Type B pancreatic cell (in vitro differentiated cells): ENCODE results near the gene ZNF296. TPM values are rescaled to one million over a fixed set of nuclear protein-coding genes. Genes with fewer than 3 reads are reported as not detected.

ENCODE experiments used
- DNase-seq: peaks from one replicate; pipeline ENCODE4 v3.0.0; 2021; ENCODE audit warnings: mixed read lengths; ENCODE audit not compliant: unreplicated experiment; ENCODE audit errors: extremely low spot score
- H3K27ac Mint-ChIP-seq: 2 replicates; pipeline ENCODE4 v1.8.0; 2021; ENCODE audit warnings: mild to moderate bottlenecking, mixed read lengths
- H3K27me3 Mint-ChIP-seq: 2 replicates; pipeline ENCODE4 v1.8.0; 2021; ENCODE audit warnings: mixed read lengths
- H3K36me3 Mint-ChIP-seq: 2 replicates; pipeline ENCODE4 v1.8.0; 2021; ENCODE audit warnings: mixed read lengths
- H3K4me1 Mint-ChIP-seq: one replicate; pipeline ENCODE4 v1.8.0; 2021; ENCODE audit warnings: mixed read lengths; ENCODE audit not compliant: unreplicated experiment
- H3K4me3 Mint-ChIP-seq: 2 replicates; pipeline ENCODE4 v1.8.0; 2021; ENCODE audit warnings: mild to moderate bottlenecking, mixed read lengths
- H3K9me3 Mint-ChIP-seq: 2 replicates; pipeline ENCODE4 v1.8.0; 2021; ENCODE audit warnings: mixed read lengths
- total RNA-seq: library from RNA; stranded (reverse); gene quantifications from 2 replicates; pipeline ENCODE4 v1.2.1, GENCODE V29; 2021; ENCODE audit warnings: low replicate concordance
- TF ChIP-seq, protein P1 (sequence below): fragments of 200-600 bp; sonication (generic); conservative IDR thresholded peaks from 2 replicates; pipeline ENCODE4 v1.5.0; 2021; ENCODE audit warnings: antibody characterized with exemption, mild to moderate bottlenecking

The ZNF296 gene
- total RNA-seq, 1 donor from 2014 or later = 2.2 TPM

DNA sequence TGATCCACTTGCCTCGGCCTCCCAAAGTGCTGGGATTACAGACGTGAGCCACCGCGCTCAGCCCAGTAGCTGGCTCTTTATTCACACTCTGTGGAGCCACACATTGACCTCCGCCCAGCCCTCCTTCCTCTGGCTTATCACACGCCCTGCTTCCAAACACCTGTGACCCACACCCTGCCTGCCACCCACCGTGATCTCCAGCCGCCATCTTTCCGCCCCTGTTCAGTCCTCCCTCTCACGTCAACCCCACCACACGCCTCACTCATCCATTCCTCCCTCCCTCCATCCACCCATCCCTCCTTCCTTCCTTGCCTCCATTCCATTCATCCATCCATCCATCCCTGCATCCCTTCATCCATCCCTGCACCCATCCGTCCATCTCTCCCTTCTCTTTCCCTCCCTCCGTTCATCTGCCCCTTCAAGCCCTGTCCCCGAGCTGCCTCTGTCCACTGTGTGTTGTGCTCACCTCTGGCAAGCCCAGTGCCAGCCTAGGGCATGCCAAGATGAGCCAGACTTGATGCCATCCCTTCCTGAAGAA lies 17.6 kb downstream of the ZNF296 start:
- Mint-ChIP-seq H3K4me3 (no peak overlapping the region), H3K27ac (peak overlapping the region; percentile 70), H3K4me1 (no peaks in the 10 kb centered on the region), H3K36me3 (peaks cover 10% of the 10 kb centered on the region), H3K27me3 (no peaks in the 10 kb centered on the region), H3K9me3 (no peaks in the 10 kb centered on the region)
- DNase-seq = no peak
- TF ChIP-seq, protein P1, sequence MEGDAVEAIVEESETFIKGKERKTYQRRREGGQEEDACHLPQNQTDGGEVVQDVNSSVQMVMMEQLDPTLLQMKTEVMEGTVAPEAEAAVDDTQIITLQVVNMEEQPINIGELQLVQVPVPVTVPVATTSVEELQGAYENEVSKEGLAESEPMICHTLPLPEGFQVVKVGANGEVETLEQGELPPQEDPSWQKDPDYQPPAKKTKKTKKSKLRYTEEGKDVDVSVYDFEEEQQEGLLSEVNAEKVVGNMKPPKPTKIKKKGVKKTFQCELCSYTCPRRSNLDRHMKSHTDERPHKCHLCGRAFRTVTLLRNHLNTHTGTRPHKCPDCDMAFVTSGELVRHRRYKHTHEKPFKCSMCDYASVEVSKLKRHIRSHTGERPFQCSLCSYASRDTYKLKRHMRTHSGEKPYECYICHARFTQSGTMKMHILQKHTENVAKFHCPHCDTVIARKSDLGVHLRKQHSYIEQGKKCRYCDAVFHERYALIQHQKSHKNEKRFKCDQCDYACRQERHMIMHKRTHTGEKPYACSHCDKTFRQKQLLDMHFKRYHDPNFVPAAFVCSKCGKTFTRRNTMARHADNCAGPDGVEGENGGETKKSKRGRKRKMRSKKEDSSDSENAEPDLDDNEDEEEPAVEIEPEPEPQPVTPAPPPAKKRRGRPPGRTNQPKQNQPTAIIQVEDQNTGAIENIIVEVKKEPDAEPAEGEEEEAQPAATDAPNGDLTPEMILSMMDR = no peak

DNA sequence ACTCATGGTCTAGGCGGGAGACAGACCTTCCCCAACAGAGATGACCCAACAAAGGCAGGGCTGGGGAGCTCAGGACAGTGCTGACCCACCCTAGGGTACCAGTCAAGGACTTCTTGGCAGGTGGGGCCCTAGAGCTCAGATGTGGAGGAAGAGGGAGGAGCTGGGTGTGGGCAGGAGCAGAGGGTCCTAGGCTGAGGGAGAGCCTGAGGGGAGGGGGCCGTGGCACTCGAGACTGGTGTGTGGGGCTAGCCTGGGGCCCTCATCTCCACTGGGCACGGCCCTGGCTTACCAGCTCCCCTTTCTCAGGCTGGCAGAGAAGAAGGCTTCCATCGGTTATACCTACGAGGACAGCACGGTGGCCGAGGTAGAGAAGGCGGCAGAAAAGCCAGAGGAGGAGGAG lies 18.8 kb downstream of the ZNF296 start:
- no peak for DNase-seq
- TF ChIP-seq, protein P1 = no peak
- Mint-ChIP-seq H3K9me3 (no peaks in the 10 kb centered on the region), H3K36me3 (peaks cover 10% of the 10 kb centered on the region), H3K4me1 (no peaks in the 10 kb centered on the region), H3K4me3 (no peak overlapping the region), H3K27ac (no peak overlapping the region), H3K27me3 (no peaks in the 10 kb centered on the region)

DNA sequence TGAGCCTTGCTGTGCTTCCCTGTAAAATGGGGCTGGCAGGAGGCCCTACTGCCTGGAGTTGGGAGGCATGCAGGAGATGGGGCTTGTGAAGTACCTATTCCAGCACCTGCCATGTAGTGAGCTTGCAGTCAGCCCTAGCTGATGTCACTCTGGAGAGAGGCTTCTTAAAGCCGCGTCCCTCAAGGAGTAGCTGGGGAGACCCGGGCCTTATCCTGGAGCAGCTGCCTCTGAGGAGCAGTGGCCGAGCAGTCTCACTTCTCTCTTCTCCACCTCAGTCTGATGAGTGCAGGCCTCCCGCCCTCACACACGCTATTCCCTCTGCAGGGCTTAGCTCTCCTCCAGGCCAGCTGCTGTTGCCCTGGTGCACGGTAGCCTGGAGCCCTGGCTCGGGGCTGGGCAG lies 19.4 kb downstream of the ZNF296 start:
- no peak overlapping the region for H3K4me3 Mint-ChIP-seq
- H3K9me3 Mint-ChIP-seq = no peaks in the 10 kb centered on the region
- no peaks in the 10 kb centered on the region for H3K27me3 Mint-ChIP-seq
- peaks cover 4% of the 10 kb centered on the region for H3K4me1 Mint-ChIP-seq
- H3K36me3 Mint-ChIP-seq = peaks cover 14% of the 10 kb centered on the region
- no peak for DNase-seq
- TF ChIP-seq, protein P1 = no peak
- no peak overlapping the region for H3K27ac Mint-ChIP-seq

DNA sequence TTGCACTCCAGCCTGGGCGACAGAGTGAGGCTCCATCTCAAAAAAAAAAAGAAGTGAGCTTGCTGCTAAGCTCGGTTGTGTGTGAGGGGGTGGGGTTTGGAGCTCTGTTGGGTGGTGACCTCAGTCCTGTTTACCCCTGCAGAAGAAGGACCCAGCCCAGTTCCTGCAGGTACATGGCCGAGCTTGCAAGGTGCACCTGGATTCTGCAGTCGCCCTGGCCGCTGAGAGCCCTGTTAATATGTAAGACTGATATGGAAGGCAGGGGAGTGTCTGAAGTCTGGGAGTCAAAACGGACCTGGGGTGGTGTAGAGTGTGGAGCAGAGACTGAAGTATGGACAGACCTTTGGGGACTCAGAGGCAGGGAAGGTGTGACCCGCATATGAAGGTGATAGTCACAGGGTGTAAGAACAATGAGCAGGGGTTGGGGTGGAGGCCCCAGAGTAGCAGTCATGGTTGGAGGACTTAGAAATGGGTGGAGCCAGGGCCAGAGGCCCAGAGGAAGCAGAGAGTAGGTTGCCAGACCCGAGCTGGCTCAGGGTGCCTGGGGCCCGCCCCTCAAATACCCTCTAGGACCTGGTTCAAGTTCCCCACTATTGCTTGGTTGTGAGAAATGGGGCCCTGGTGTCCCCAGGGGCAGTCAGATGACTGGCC lies 24.2 kb downstream of the ZNF296 start:
- TF ChIP-seq, protein P1 = no peak
- no peak for DNase-seq
- Mint-ChIP-seq H3K4me3 (peak overlapping the region; percentile 14), H3K27ac (peak overlapping the region; percentile 51), H3K9me3 (no peaks in the 10 kb centered on the region), H3K27me3 (no peaks in the 10 kb centered on the region), H3K4me1 (peaks cover 4% of the 10 kb centered on the region), H3K36me3 (peaks cover 8% of the 10 kb centered on the region)

DNA sequence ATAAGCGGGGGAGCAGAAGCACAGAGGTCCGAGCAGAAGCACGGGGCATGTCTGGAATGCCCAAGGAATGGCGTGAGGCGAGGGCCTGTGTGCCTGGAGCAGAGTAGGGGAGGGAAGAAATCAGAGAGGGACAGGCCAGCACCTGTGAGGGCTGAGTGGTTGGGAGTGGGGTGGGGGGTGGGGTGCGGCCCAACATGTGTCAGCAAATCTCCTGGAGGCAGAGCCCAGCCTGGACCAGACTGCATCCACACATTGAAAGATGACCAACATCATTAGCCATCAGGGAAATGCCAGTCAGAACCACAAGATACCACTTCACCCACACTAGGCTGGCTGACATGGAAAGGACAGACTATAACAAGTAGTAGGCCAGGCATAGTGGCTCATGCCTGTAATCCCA lies 26.2 kb downstream of the ZNF296 start:
- Mint-ChIP-seq H3K27ac (peak overlapping the region; percentile 5), H3K36me3 (peaks cover 8% of the 10 kb centered on the region)

More for the DNA sequence above, 26.2 kb downstream of the ZNF296 start:
- no peaks in the 10 kb centered on the region for H3K27me3 Mint-ChIP-seq
- H3K4me3 Mint-ChIP-seq = no peak overlapping the region
- TF ChIP-seq, protein P1 = no peak
- peaks cover 12% of the 10 kb centered on the region for H3K4me1 Mint-ChIP-seq
- no peaks in the 10 kb centered on the region for H3K9me3 Mint-ChIP-seq
- no peak for DNase-seq
